HepG2 (cell line): ENCODE results near the gene BMF. TPM values are rescaled to one million over a fixed set of nuclear protein-coding genes. Genes with fewer than 3 reads are reported as not detected.

Experiments used
- CBX5 ChIP-seq: sonication (generic); formaldehyde crosslinking; IDR thresholded peaks from 2 replicates; pipeline ENCODE4 v1.4.0; 2020; ENCODE audit warnings: missing genetic modification reagents, borderline replicate concordance
- CREM ChIP-seq, 2 experiments: sonication (generic) in 1 of 2; formaldehyde crosslinking in 1 of 2; IDR thresholded peaks; 2 replicates each; pipeline versions ENCODE4 v1.4.0 to v1.6.1; 2016 to 2020; ENCODE audit warnings: antibody characterized with exemption in 1 of 2, mild to moderate bottlenecking in 1 of 2, missing genetic modification reagents in 1 of 2
- MAFG ChIP-seq: sonication (generic); formaldehyde crosslinking; IDR thresholded peaks from 2 replicates; pipeline ENCODE4 v1.5.1; 2020; ENCODE audit warnings: mild to moderate bottlenecking, missing genetic modification reagents
- MED13 ChIP-seq: sonication (generic); formaldehyde crosslinking; IDR thresholded peaks from 2 replicates; pipeline ENCODE4 v1.5.0; 2020; ENCODE audit warnings: missing genetic modification reagents
- MYC ChIP-seq: sonication (generic); formaldehyde crosslinking; IDR thresholded peaks from 2 replicates; pipeline ENCODE4 v1.9.0; 2021; ENCODE audit warnings: missing genetic modification reagents, borderline replicate concordance
- NKX3-1 ChIP-seq: sonication (generic); formaldehyde crosslinking; IDR thresholded peaks from 2 replicates; pipeline ENCODE4 v1.5.0; 2020; ENCODE audit warnings: missing genetic modification reagents
- RARA ChIP-seq: IDR thresholded peaks from 2 replicates; pipeline ENCODE4 v1.6.1; 2016; ENCODE audit warnings: missing genetic modification reagents, missing compliant biosample characterization
- RXRA ChIP-seq: sonication (generic); formaldehyde crosslinking; IDR thresholded peaks from 2 replicates; pipeline ENCODE4 v1.5.1; 2020; ENCODE audit warnings: missing genetic modification reagents
- ZFX ChIP-seq: sonication (generic); formaldehyde crosslinking; IDR thresholded peaks from 2 replicates; pipeline ENCODE4 v1.4.0; 2020; ENCODE audit warnings: mild to moderate bottlenecking, low read depth, missing genetic modification reagents, moderate library complexity
- ZNF430 ChIP-seq: sonication (generic); formaldehyde crosslinking; IDR thresholded peaks from 2 replicates; pipeline ENCODE4 v1.9.0; 2021; ENCODE audit warnings: mild to moderate bottlenecking, missing genetic modification reagents
- ZNF441 ChIP-seq: sonication (generic); formaldehyde crosslinking; IDR thresholded peaks from 2 replicates; pipeline ENCODE4 v1.7.0; 2021; ENCODE audit warnings: missing genetic modification reagents, borderline replicate concordance
- ZNF567 ChIP-seq: sonication (generic); formaldehyde crosslinking; IDR thresholded peaks from 2 replicates; pipeline ENCODE4 v1.8.1; 2023; ENCODE audit warnings: mild to moderate bottlenecking, missing genetic modification reagents, borderline replicate concordance
- ZNF749 ChIP-seq: sonication (generic); formaldehyde crosslinking; IDR thresholded peaks from 2 replicates; pipeline ENCODE4 v1.8.0; 2022; ENCODE audit warnings: mild to moderate bottlenecking, missing genetic modification reagents, moderate library complexity, borderline replicate concordance
- polyA plus RNA-seq, 8 experiments: library from polyadenylated mRNA; depleted of rRNA in 3 of 8; stranded (reverse) in 7 of 8; unstranded in 1 of 8; fragments of >200 nt; fragmentation: Illumina TruSeq in 4 of 8; extraction: Trizol in 4 of 8; gene quantifications; 2 replicates each; pipeline versions ENCODE4 v1.2.1 to v1.2.3, GENCODE V29; 2011 to 2016; ENCODE audit warnings: low read depth in 4 of 8, missing spikeins in 1 of 8, mixed read lengths in 1 of 8; ENCODE audit not compliant: insufficient read depth in 1 of 8
- total RNA-seq, 5 experiments: library from RNA; depleted of rRNA; stranded (reverse); fragments of >200 nt; fragmentation: Illumina TruSeq; extraction: Trizol; gene quantifications; 2 replicates each; pipeline ENCODE4 v1.2.3, GENCODE V29; 2016; ENCODE audit warnings: low read depth in 1 of 5
- TF ChIP-seq, protein P1 (sequence below): sonication (generic); formaldehyde crosslinking; IDR thresholded peaks from 2 replicates; pipeline ENCODE4 v1.4.0; 2020; ENCODE audit warnings: mild to moderate bottlenecking, missing genetic modification reagents
- TF ChIP-seq, protein P2 (sequence below): sonication (generic); formaldehyde crosslinking; IDR thresholded peaks from 2 replicates; pipeline ENCODE4 v1.8.0; 2022; ENCODE audit warnings: mild to moderate bottlenecking, missing genetic modification reagents

BMF gene
- total and polyA plus RNA-seq, 2 of the 13 experiments (the other 11 are each of a cell fraction or from before 2014, with no cell fraction given): 8.7 to 15.9 TPM

DNA sequence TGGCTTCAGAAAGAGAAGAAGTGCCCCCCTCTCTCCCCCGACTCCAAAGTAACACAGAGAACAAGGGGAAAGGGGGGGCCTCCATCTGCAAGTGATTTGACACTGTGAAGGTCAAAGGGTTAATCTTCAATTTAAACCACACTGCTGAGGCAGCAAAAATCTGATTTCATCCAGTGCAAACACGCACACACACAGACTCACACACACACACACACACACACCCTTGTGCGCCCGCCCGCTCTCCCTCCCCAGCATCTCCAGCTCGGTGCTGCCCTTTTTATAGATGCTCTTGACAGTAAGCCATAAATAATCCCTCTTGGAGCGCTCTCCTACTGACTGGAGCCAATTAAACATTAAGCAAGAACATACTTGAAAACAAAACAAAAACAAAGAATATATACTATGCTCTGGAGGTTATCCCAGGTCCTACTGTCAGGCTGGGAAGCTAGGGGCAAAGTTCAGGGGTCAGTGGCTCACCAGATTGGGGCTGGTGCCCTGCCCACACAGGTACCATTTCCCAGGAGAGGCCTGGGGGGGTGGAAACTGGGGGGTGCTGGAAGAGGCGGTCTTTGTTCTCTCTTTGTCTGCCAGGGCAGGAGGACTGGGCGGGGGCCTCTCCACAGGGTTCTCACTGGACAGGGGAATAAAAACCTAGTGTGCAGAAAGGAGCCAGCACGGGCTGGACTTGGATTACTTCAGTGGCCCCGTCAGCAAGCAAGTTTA, 16.3 kb downstream of the BMF start (continued):
- TF ChIP-seq CBX5 (CRISPR knock-in tag) (no peak), ZFX (CRISPR knock-in tag) (peak; percentile 38; the same call in 1 of the 2 replicates), NKX3-1 (CRISPR knock-in tag) (no peak), RARA (CRISPR knock-in tag) (peak; percentile 81), ZNF567 (CRISPR knock-in tag) (no peak), MED13 (no peak), CREM (IDR thresholded peaks at IDR 0.05) (peak; percentile 71; the same call in 1 of the 2 replicates), CREM (CRISPR knock-in tag; IDR thresholded peaks at IDR 0.05) (no peak), RXRA (peak; percentile 94), ZNF441 (CRISPR knock-in tag) (no peak), ZNF749 (CRISPR knock-in tag) (peak; percentile 62; the same call in 1 of the 2 replicates), ZNF430 (CRISPR knock-in tag) (peak; percentile 85; the same call in 1 of the 2 replicates), MAFG (CRISPR knock-in tag) (peak; percentile 86), MYC (CRISPR knock-in tag) (peak; percentile 25; the same call in 1 of the 2 replicates)
- TF ChIP-seq, protein P1, sequence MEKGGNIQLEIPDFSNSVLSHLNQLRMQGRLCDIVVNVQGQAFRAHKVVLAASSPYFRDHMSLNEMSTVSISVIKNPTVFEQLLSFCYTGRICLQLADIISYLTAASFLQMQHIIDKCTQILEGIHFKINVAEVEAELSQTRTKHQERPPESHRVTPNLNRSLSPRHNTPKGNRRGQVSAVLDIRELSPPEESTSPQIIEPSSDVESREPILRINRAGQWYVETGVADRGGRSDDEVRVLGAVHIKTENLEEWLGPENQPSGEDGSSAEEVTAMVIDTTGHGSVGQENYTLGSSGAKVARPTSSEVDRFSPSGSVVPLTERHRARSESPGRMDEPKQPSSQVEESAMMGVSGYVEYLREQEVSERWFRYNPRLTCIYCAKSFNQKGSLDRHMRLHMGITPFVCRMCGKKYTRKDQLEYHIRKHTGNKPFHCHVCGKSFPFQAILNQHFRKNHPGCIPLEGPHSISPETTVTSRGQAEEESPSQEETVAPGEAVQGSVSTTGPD: peak; percentile 80; the same call in 1 of the 2 replicates
- TF ChIP-seq, protein P2, sequence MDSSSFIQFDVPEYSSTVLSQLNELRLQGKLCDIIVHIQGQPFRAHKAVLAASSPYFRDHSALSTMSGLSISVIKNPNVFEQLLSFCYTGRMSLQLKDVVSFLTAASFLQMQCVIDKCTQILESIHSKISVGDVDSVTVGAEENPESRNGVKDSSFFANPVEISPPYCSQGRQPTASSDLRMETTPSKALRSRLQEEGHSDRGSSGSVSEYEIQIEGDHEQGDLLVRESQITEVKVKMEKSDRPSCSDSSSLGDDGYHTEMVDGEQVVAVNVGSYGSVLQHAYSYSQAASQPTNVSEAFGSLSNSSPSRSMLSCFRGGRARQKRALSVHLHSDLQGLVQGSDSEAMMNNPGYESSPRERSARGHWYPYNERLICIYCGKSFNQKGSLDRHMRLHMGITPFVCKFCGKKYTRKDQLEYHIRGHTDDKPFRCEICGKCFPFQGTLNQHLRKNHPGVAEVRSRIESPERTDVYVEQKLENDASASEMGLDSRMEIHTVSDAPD: peak; percentile 82; the same call in 1 of the 2 replicates
